ENCODE measurements around the gene IER3.

GRCh38 chr6:30763155-30763617 is 18.8 kb upstream of the IER3 start:
- TF ChIP-seq CTCF (conservative IDR thresholded peaks at IDR 0.05; ENCODE audit: low read depth in 2 of 2) (no peak), EZH2phosphoT487 (IDR thresholded peaks at IDR 0.05; ENCODE audit: unreplicated experiment) (no peak), EZH2 (IDR thresholded peaks at IDR 0.05; ENCODE audit: low read depth, unreplicated experiment) (no peak)
